ENCODE results near the gene PEMT.

Gene PEMT

DNA sequence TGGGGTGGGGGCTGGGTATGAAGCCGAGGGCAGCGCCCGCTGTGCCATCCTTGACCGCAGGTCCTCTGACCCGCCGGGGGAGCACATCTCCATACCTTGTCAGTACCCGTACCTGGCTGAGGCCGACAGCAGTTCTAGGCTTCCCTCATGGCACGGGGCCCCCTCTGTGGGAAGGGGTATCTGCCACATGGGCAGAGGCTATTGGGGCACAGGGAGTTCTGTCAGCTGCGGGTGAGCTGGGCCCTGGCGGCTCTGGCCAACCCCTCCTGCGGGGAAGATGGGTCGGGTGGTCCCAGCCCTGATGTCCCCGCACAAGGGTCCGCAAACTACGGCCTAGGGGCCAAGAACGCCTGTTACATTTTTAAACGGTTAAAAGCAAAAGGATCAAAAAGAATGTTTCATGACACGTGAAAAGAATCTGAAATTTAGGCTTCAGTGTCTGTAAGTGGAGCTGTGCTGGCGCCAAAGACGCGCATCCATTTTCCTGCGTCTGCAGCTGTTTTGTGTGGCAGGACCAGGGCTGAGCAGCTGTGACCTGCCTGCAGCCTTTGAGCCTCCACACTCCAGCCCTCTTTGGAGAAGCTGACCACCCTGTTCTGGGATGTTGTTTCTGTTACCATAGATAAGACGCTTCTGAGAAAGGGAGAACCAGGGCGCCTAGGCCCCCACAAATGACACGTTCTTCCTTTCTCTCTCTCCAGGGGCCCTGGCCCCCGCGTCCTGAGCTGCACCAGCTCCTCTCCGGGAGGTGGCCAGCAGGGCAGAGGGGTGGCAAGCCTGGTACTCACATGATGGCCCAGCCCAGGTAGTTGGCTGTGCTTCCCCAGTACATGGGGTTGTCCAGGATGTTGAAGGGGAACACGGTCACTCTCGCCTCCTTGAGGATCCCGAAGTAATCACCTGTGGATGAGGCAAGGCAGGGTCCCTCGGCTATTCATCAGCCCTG is 82.6 kb downstream of the PEMT start:
- DNase-seq (ENCODE audit: low spot score), result no peak
- in situ Hi-C loops (cut with MboI; ENCODE audit: low pct_unique_long_range_greater_than_20kb, low sequenced_read_pairs, unreplicated experiment), result loop anchor here (10.0 kb wide), 1 partner anchor 126 kb away; no protein-coding TSS in a partner anchor
- TF ChIP-seq, protein P1, sequence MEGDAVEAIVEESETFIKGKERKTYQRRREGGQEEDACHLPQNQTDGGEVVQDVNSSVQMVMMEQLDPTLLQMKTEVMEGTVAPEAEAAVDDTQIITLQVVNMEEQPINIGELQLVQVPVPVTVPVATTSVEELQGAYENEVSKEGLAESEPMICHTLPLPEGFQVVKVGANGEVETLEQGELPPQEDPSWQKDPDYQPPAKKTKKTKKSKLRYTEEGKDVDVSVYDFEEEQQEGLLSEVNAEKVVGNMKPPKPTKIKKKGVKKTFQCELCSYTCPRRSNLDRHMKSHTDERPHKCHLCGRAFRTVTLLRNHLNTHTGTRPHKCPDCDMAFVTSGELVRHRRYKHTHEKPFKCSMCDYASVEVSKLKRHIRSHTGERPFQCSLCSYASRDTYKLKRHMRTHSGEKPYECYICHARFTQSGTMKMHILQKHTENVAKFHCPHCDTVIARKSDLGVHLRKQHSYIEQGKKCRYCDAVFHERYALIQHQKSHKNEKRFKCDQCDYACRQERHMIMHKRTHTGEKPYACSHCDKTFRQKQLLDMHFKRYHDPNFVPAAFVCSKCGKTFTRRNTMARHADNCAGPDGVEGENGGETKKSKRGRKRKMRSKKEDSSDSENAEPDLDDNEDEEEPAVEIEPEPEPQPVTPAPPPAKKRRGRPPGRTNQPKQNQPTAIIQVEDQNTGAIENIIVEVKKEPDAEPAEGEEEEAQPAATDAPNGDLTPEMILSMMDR (IDR thresholded peaks at IDR 0.05; ENCODE audit: extremely low read depth, insufficient read depth, missing control alignments), result no peak

DNA sequence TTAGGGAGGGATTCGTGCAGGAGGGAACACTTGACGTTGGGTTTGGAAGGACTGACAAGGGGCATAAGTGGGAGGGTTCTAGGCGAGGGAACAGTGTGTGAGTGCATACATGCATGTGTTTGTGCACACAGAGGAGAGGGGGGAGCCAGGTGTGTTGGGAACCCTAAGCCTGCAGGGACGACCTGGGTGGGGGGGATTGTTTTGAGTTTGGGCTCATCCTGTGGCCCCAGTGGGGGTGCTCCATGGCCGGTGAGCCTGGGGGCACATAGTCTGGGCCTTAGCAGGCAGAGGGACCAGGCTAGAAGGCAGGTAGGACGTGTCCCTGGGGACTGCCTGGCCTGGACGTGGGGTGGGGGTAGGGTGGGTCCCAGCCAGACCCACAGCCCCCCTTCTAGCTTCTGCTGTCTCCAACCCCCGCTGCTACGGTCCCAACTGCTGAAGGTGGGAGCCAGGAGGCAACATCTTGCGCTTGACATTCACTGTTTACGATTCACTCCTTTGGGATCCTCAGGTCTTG is 83.4 kb downstream of the PEMT start:
- in situ Hi-C loops (cut with MboI; ENCODE audit: low pct_unique_long_range_greater_than_20kb, low sequenced_read_pairs, unreplicated experiment), result loop anchor here (10.0 kb wide), 1 partner anchor 127 kb away; no protein-coding TSS in a partner anchor
- TF ChIP-seq, protein P1 (IDR thresholded peaks at IDR 0.05; ENCODE audit: extremely low read depth, insufficient read depth, missing control alignments), result no peak
- no peak for DNase-seq (ENCODE audit: low spot score)

DNA sequence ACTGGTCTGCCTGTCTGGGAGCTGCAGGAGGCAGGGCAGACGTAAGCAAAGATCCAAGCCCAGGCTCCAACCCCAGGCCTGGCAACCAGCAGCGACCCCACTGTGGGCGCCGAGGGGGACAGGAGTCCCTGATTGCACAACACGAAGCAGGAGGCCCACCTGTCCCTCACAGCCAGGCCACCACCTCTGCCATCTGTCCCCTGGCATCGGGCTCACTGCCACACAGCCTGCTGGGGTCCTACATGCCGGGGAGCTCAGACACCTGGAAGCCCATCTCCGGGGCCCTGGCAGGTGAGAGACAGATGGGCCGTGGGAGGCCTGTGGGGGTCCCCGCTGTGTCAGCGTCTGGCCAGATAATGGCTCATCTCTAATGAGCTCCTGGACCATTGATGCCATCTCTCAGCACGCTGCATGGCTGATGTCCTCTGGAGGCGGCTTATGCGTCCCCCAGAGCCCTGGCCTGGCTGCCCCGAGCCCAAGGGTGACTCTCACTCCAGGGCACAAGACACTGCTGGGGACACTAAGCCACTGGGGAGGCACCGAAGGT is 84.0 kb downstream of the PEMT start:
- no peak for DNase-seq (ENCODE audit: low spot score)
- in situ Hi-C loops (cut with MboI; ENCODE audit: low pct_unique_long_range_greater_than_20kb, low sequenced_read_pairs, unreplicated experiment), result loop anchor here (10.0 kb wide), 1 partner anchor 127 kb away; no protein-coding TSS in a partner anchor
- TF ChIP-seq, protein P1 (IDR thresholded peaks at IDR 0.05; ENCODE audit: extremely low read depth, insufficient read depth, missing control alignments), result no peak

DNA sequence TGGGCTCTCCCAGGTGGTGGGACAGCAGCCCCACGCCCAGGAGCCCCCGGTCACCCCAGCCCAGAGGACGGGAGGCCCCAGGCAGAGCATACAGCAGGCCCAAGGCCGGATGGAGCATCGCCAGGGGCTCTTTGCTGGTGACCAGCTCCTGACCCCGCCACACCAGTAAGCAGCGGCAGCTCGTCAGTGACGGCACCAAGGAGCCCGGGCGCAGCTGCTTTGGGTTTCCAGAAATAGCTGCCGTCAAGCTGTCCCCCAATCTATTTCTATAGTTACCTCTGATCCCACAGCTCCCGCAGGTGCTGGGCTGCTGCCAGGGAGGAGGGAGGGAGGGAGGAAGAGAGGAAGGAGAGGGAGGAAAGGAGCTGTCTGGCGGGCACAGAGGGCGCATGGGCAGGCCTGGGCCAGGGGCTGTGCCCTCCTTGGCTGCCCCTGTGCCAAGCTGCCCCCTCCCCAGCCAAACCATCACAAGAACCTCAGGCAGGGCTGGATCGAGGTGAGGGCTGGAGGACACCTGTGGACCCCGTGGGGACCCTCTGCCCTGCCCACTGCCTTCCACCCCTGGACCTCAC is 84.5 kb downstream of the PEMT start:
- no peak for DNase-seq (ENCODE audit: low spot score)
- TF ChIP-seq, protein P1 (IDR thresholded peaks at IDR 0.05; ENCODE audit: extremely low read depth, insufficient read depth, missing control alignments), result no peak
- in situ Hi-C loops (cut with MboI; ENCODE audit: low pct_unique_long_range_greater_than_20kb, low sequenced_read_pairs, unreplicated experiment), result loop anchor here (10.0 kb wide), 1 partner anchor 128 kb away; no protein-coding TSS in a partner anchor

DNA sequence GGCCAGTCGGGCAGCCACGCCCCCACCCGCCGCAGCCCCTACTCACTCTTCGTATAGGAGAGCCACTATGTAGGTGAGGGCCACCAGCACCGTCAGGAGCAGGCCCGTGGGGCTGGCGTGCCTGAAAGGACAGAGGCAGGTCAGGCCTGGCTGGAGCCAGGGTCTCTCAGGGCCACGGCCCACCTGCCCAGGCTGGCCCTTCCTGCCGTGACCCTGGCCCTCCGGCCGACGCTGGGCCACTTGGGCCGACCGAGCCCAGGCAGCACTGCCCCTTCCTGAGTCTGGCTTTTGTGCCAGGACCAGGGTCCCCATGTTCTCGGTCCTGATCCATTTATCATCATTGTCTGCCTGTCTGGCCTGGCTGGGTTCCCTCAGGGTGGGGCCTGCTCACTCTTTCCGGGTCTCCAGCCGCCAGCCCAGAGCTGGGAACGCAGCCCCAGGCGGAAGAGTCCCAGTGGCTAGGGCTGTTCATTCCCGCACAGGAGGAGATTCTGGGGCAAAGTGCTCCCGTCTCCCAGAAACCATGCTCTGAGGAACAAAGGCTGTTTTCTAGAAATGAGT is 85.2 kb downstream of the PEMT start:
- TF ChIP-seq, protein P1 (IDR thresholded peaks at IDR 0.05; ENCODE audit: extremely low read depth, insufficient read depth, missing control alignments), result no peak
- in situ Hi-C loops (cut with MboI; ENCODE audit: low pct_unique_long_range_greater_than_20kb, low sequenced_read_pairs, unreplicated experiment), result loop anchor here (10.0 kb wide), 1 partner anchor 129 kb away; no protein-coding TSS in a partner anchor
- DNase-seq (ENCODE audit: low spot score), result no peak
